Left lung (tissue), 10 donors: ENCODE results near the gene ZNF746. TPM values are rescaled to one million over a fixed set of nuclear protein-coding genes. Genes with fewer than 3 reads are reported as not detected.
A peak's percentile ranks its signal among the peaks of the same experiment; 100 is the strongest.

Source experiments
- ATAC-seq: fragments of 200-7000 bp; cut with Tn5 transposase; one replicate; pipeline ENCODE4 v1.9.1; 2020; ENCODE audit warnings: moderate library complexity
- DNase-seq, 4 donors: peaks; one replicate each; pipeline ENCODE4 v3.0.0-alpha.2; 2013 to 2020
- H3K27ac ChIP-seq, 2 donors: fragments of 200-600 bp; sonication (generic) in 1 of 2; one replicate each; pipeline versions ENCODE4 v1.5.0 to v1.8.0; 2020 to 2021
- H3K27me3 ChIP-seq, 2 donors: fragments of 200-600 bp; sonication (generic) in 1 of 2; one replicate each; pipeline versions ENCODE4 v1.5.0 to v1.8.0; 2020 to 2021
- H3K36me3 ChIP-seq, 2 donors: fragments of 200-600 bp; sonication (generic) in 1 of 2; one replicate each; pipeline versions ENCODE4 v1.5.0 to v1.8.0; 2020 to 2021
- H3K4me1 ChIP-seq, 2 donors: fragments of 200-600 bp; one replicate each; pipeline ENCODE4 v1.8.0; 2021
- H3K4me3 ChIP-seq, 2 donors: fragments of 200-600 bp; sonication (generic) in 1 of 2; one replicate each; pipeline versions ENCODE4 v1.5.0 to v1.8.0; 2020 to 2021; ENCODE audit warnings: mild to moderate bottlenecking in 1 of 2
- H3K9me3 ChIP-seq, 2 donors: fragments of 200-600 bp; sonication (generic) in 1 of 2; one replicate each; pipeline versions ENCODE4 v1.5.0 to v1.8.0; 2020 to 2021
- CTCF ChIP-seq, 2 donors: fragments of 200-600 bp; sonication (generic) in 1 of 2; IDR thresholded peaks; one replicate each; pipeline versions ENCODE4 v1.5.0 to v1.8.0; 2021; ENCODE audit warnings: antibody characterized with exemption in 2 of 2
- intact Hi-C, 2 donors: fragments of 100-400 bp; cut with DNase I; formaldehyde crosslinking; loops; one replicate each; pipeline versions ENCODE4 v1.11.2 to v1.14.2; 2022
- polyA plus RNA-seq, 6 donors: library from polyadenylated mRNA; unstranded; fragments of 120-200 nt; gene quantifications; one replicate each; pipeline ENCODE4 v1.2.1, GENCODE V29; 2013; ENCODE audit not compliant: insufficient read length in 6 of 6
- total RNA-seq, 2 donors: library from RNA; stranded (reverse); fragmentation: NEBNext Ultra II Directional; extraction: Animal tissue kit (Norgen Biotek cat#: 25700); gene quantifications; one replicate each; pipeline ENCODE4 v1.2.1, GENCODE V29; 2021
- donor health status: DM: no; HTN: yes; CAD: no.
- donor health status: DM: no; HTN: no; CAD: no.

ZNF746 gene
- total and polyA plus RNA-seq, 8 donors = 13.4 to 22.9 (median 15.8) TPM

GRCh38 chr7:149440222-149440621 lies 57.4 kb downstream of the ZNF746 start:
- no peaks in the 10 kb centered on the region for H3K27me3 ChIP-seq
- no peak overlapping the region for H3K4me3 ChIP-seq
- no peak overlapping the region for H3K27ac ChIP-seq
- H3K36me3 ChIP-seq = peaks cover 0 to 16% of the 10 kb centered on the region in 2 donors
- H3K9me3 ChIP-seq = no peaks in the 10 kb centered on the region
- intact Hi-C loops = no loop called here
- ATAC-seq (no peak), DNase-seq (no peak)
- TF ChIP-seq CTCF (IDR thresholded peaks at IDR 0.05) = no peak
- H3K4me1 ChIP-seq = no peaks in the 10 kb centered on the region

GRCh38 chr7:149436358-149436757 lies 61.3 kb downstream of the ZNF746 start:
- Histone ChIP-seq H3K9me3 (no peaks in the 10 kb centered on the region), H3K36me3 (peaks cover 0 to 51% of the 10 kb centered on the region in 2 donors), H3K4me3 (no peak overlapping the region), H3K27me3 (no peaks in the 10 kb centered on the region), H3K4me1 (no peaks in the 10 kb centered on the region), H3K27ac (no peak overlapping the region)
- TF ChIP-seq CTCF (IDR thresholded peaks at IDR 0.05) = no peak
- DNase-seq (no peak), ATAC-seq (no peak)
- intact Hi-C loops = no loop called here

DNA sequence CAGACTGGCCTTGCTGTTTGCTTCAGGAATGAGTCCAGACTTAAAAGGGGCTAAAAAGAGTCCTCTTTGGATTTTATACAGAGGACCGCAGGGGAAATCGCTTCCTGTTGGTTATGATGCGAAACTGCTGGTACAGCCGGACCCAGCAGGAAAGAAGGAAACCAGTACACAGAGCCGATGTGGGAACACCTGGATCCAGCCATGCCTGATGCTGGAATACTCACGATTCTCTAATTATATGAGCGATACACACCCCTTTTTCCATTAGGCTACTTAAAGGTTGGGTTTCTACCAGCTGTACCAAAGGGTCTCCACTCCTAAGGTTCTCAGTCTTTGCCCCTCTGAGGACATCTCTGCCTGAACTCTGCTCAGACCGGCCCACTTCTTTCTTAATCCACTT lies 64.5 kb downstream of the ZNF746 start:
- no peak for DNase-seq
- H3K4me3 ChIP-seq = no peak overlapping the region
- H3K4me1 ChIP-seq = no peaks in the 10 kb centered on the region
- peaks cover 0 to 61% of the 10 kb centered on the region in 2 donors for H3K36me3 ChIP-seq
- no peak for TF ChIP-seq CTCF (IDR thresholded peaks at IDR 0.05)
- ATAC-seq = no peak
- H3K9me3 ChIP-seq = no peaks in the 10 kb centered on the region
- intact Hi-C loops = no loop called here
- no peak overlapping the region for H3K27ac ChIP-seq
- H3K27me3 ChIP-seq = no peaks in the 10 kb centered on the region

DNA sequence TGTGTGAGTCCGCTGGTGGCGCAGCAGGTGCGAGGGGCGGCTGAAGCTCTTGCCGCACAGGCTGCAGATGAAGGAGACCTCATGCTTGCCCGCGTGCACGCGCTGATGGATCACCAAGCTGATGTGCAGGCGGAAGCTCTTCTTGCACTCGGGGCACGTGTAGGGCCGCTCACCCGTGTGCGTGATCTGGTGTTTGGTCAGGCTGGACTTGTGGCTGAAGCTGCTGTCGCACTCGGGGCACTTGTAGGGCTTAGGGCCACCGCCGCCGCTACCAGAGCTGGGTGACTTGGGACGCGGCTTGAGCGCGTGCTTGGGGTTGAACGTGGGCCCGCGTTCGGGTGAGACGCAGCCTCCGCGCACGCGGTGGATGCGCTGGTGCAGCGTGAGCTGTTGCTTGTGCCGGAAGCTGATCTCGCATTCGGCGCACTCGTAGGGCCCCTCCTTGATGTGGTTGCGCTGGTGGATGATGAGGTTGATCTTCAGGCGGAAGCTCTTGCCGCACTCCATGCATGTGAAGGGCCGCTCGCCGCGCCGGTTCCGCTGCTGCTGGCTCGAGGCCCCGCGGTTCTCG lies 65.4 kb downstream of the ZNF746 start:
- Histone ChIP-seq H3K36me3 (peaks cover 0 to 61% of the 10 kb centered on the region in 2 donors), H3K9me3 (no peaks in the 10 kb centered on the region), H3K27ac (no peak overlapping the region), H3K27me3 (no peaks in the 10 kb centered on the region), H3K4me3 (no peak overlapping the region), H3K4me1 (no peaks in the 10 kb centered on the region)
- peak in 1 of 4 donors; percentile 74 for DNase-seq
- intact Hi-C loops = no loop called here
- no peak for TF ChIP-seq CTCF (IDR thresholded peaks at IDR 0.05)
- no peak for ATAC-seq

DNA sequence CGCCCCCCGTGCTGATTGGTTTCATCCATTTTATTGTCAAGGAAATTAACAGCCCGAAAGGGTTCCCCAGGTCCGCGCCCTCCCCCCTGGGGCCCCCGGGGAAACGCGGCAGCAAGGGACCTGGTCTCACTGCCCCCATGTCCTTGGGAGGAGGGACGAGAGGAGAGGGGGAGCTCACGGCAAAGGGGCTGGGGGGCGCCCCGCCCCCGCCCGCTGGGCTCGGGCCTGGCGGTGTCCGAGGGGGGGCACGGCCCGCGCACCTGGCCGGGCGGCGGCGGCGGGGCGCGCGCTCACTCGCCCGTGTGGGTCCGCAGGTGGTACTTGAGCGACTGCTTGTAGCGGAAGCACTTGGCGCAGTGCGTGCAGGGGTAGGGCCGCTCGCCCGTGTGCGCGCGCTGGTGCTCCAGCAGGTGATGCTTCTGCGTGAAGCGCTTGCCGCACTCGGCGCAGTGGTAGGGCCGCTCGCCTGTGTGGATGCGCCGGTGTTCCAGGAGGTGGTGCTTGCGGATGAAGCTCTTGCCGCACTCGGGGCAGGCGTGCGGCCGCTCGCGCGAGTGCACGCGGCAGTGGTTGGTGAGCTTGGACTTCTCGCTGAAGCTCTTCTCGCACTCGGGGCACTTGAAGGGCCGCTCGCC lies 66.0 kb downstream of the ZNF746 start:
- peaks cover 0 to 61% of the 10 kb centered on the region in 2 donors for H3K36me3 ChIP-seq
- no peak for TF ChIP-seq CTCF (IDR thresholded peaks at IDR 0.05)
- ATAC-seq (no peak), DNase-seq (peak in 1 of 4 donors; percentile 65)
- H3K27ac ChIP-seq = no peak overlapping the region
- H3K4me1 ChIP-seq = no peaks in the 10 kb centered on the region
- intact Hi-C loops = no loop called here
- no peak overlapping the region for H3K4me3 ChIP-seq
- no peaks in the 10 kb centered on the region for H3K27me3 ChIP-seq
- no peaks in the 10 kb centered on the region for H3K9me3 ChIP-seq
